NCI-H748 treated with DMSO at 0.1 percent for 48 hours (cell line): ENCODE measurements around the gene TP73.

Source experiments
- DNase-seq: peaks from one replicate; lab custom pipeline; 2025; lab: John Stamatoyannopoulos, UW

Gene TP73

DNA sequence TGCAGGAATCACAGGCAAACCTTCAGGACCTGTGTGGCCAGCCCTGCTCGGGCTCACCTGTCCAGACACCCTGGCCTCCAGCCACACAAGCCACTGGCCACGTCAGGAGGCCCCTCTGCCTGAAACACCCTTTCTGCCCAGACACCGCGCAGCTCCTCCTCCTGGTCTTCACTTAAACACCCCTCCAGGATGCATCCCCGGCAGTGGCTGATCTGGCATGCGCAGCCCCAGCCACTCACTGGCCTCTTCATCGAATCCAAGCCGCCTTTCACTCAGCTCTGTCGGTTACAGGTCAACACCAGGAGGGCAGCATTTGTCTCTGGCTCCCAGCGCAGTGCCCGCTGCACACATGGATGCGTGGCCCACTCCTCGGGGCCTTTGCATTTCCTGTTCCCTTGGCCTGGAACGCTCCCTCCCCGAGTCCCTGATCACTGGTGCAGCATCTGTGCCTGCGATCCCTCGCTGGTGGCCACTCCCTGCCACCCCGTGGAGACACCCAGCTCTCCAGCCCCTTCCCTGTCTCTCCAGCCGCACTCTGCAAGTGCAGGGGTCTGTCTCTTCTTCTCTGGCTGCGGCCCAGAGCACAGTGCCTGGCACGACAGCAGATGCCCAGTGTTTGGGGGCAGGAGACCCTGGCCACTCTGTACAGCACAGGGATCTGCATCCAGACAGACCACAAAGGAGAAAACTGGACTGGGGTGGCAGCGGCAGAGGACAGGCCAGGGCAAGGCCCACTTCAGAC is 18.1 kb upstream of the TP73 start:
- no peak for DNase-seq

DNA sequence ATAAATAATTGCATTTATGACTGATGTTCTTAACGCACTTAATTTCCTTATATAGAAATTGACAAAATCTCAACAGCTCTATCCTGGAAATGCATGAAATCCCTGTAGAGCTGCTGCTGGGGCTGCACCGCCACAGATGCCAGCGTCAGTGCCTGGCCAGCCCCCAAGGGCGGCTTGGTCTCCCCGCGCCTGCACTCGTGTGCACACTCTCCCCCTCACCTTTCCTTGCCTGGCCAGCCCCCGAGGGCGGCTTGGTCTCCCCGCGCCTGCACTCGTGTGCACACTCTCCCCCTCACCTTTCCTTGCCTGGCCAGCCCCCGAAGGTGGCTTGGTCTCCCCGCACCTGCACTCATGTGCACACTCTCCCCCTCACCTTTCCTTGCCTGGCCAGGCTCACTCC is 16.2 kb upstream of the TP73 start:
- no peak for DNase-seq

DNA sequence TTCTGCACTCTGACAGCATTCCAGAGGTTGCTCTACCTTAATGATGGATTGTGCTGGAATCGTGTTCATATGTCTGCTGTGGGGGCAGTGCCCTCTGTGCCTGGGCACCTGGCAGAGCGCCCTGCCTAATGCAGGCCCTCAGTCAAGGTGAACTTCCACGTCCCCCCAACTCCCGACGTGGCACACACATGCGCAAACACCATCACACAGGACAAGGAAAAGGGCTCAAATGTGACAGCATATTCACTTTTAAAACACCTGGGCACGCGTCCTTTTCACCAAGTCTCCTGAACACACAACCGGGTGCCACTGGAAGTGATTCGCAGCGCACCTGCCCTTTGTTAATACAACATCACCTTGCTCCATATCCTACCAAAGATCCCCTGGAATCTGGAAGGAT is 15.8 kb upstream of the TP73 start:
- DNase-seq = no peak

DNA sequence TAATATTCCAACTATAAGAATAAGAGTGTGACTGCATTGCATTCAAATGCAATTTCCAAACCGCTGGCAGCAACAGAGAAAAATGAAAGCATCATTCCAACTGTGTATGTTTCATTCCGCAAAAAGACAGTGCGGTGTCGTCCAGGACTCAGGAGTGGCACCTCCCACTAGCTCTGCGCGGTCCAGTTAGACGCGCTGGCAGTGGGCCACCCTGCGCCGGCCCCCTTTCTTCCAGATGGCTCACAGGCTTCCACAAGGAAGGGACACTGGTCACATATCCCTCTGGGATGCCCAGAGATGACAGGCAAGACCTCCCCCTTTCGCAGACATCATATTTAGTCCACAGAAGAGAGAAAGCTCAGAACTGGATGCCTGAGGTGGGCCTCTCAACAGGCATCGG is 14.3 kb upstream of the TP73 start:
- DNase-seq = no peak

DNA sequence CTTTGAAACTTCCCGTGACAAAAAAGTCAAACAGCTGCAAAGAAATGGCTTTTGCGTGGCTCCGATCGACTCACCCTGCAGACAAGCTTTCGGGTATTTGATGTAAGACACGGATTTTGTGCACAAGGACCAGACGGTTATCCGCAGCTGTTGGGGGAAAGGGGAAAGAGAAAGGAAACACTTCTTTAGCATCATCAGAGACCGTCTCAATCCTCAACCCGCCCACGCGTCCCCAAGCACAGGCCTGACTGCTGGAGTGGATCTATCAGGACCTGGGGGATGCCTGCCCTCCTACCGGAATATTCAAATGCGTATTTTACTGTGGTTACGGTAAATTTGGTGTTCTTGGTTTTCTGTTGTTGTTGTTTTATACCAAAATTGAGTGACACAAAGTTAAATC is 13.6 kb upstream of the TP73 start:
- DNase-seq = no peak

DNA sequence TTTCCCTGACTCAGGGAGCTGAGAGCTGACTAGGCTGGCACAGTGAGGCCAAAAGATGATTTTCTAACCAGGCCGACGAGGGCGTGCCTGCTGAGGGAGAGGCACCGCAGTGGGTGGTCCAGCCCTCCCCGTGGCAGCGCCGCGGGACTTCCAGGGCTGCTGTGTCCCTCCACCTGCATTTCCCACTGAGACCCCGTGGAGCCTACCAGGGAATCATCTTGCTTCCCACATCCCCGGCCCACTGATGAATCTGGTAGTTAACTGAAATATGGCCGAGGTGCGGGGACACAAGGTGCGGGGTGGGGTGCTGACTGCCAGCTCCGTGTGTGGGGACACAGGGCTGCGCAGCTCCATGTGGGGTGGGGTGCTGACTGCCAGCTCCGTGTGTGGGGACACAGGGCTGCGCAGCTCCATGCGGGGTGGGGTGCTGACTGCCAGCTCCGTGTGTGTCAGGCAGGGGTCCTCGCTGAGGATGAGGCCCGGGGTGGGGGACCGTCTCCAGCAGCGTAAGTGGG is 12.9 kb upstream of the TP73 start:
- DNase-seq = no peak

DNA sequence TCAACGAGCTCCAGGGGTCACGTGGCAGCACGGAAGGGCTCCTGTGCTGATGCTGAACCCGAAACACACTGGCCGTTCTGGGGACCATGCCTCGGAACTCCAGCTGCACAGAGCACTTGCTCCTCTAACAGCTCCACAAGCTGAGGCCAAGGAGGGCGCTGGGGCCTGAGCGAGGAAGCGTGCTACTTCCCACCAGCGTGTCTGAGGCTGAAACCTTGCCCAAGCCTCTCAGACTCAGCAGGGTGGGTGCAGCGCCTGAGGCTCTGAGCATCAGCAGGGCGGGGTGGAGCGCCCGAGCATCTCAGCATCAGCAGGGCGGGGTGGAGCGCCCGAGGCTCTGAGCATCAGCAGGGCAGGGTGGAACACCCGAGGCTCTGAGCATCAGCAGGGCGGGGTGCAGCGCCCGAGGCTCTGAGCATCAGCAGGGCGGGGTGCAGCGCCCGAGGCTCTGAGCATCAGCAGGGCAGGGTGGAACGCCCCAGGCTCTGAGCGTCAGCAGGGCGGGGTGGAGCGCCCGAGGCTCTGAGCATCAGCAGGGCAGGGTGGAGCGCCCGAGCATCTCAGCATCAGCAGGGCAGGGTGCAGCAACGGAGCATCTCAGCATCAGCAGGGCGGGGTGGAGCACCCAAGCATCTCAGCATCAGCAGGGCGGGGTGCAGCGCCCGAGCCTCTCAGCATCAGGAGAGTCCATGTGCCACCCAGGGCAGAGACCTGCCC is 12.0 kb upstream of the TP73 start:
- DNase-seq = no peak

DNA sequence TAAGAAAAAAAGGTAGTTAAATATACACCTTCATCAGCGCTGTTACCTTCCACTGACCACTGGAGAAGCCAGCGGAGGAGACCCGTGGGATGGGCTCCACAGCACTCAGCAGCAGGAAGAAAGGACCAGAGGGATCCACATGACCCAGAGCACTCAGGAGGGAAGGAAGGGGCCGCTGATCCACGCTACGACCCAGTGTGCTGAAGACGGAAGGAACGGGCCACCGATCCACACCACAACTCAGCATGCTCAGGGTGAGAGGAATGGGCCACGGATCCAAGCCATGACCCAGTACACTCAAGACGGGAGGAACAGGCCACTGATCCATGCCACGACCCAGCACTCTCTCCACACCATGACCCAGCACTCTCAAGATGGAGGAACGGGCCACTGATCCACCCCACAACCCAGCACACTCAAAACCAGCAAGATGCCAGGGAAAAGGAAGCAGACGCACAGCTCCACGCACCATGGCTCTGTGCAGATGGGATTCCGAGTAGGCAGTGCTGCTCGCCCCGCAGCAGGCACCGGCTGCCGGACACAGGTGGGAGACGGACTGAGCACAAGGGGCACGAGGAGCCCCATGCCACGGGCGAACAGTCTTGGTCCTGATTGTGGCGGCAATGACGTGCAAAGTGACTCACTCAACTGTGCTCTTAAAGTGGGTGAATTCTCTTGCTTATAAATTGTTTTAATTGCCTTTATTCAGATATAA is 11.1 kb upstream of the TP73 start:
- DNase-seq = no peak

DNA sequence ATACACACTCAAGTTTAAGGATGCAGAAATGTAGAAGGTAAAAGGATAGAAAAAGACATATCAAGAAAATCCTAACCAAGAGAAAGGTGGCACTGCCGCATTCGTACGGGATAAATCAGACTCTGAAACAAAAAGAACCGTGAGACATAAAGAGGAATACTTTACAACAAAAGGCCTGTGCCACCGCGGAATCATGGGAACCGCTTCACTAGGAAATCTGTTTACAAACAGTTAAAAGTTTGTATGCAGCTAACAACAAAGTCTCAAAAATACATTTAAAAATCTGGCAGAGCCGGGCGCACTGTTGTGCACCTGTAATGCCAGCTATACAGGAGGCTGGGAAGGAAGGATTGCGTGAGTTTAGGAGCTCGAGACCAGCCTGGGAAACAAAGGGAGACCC is 10.5 kb upstream of the TP73 start:
- DNase-seq = no peak

DNA sequence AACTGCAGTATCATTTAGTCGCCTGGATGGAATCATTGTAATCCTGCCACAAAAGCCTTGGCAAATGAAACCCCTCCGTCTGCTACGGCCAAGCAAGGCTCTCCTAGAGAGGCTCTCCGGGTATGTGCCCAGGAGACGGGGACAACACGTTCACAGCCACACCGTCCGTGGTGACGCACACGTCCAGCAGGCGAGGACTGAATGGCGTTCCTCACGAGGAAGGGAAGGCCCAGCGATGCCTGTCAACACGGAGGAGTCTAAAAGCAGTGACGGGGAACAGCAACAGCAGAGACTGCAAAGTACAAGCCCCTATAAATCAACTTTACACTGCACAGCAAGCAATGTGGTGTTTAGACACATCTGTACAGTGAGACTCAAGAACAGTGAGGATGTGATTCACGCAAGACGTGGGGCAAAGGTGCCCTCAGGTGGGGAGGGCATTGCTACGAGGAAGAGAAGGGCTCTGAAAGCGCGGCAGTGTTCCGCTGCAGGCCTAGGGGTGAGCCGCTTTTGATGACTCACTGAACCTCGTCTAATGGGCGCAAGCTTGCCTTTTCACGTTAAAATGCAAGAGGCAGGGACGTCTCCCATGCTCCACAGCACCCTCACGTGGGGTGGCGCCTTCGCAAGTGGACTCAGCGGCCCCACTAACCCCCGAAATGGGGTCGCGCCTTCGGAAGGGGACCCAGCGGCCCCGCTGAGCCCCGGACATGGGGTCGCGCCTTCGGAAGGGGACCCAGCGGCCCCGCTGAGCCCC is 9.2 kb upstream of the TP73 start:
- DNase-seq = no peak

DNA sequence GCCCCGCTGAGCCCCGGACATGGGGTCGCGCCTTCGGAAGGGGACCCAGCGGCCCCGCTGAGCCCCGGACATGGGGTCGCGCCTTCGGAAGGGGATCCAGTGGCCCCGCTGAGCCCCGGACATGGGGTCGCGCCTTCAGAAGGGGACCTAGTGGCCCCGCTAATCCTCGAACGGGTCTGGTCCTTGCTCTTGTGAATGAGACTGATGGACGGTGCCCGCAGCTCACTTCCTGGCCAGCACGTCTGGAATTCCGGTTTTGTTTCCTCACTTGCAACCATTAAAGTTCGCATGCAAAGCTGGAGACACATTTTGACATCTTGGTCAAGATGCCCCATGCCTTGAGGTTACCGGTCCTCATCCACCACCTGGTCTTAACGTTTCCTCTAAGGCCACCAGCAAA is 8.0 kb upstream of the TP73 start:
- DNase-seq = no peak

DNA sequence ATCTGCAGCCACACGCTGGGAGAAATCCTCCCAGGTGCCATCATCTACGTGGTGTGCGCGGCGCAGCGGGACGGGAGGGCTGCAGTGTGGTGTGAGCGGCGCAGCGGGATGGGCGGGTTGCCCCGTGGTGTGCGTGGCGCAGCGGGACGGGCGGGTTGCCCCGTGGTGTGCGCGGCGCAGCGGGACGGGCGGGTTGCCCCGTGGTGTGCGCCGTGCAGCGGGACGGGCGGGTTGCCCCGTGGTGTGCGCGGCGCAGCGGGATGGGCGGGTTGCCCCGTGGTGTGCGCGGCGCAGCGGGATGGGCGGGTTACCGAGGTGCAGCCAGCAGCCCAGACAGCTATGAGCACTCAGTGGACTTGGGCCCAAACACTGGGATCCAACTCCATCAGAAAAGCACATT is 7.1 kb upstream of the TP73 start:
- no peak for DNase-seq

DNA sequence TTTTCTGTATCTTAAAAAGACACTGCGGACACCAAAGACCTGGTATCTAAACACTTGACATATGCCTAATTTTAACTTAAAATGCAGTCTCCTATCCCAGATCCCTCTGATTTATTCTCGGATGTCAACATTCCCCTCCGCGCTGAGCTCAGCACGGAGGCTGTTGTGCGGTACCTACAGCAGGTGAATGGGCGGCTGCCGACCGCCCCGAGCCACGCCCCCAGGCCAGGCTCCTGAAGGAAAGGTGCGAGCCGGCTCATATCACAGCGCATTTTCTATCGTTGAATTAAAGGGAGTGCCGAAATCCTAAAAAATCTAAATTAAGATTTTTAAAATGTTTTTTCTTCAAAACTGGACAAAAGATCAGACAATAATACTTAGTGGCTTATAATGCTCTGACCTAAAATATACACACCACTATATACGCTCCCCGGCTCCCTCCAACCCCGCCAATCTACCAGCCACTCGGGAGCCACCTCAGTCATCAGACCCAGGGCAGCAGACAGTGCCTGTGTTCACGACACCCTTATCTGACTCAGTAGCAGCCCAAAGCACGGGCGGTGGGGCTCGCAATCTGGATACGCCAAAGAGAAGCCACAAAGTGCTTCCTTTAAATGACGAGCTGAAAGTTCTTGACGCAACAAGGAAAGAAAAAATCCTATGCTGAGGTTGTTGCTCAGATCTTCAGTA is 6.5 kb upstream of the TP73 start:
- no peak for DNase-seq

DNA sequence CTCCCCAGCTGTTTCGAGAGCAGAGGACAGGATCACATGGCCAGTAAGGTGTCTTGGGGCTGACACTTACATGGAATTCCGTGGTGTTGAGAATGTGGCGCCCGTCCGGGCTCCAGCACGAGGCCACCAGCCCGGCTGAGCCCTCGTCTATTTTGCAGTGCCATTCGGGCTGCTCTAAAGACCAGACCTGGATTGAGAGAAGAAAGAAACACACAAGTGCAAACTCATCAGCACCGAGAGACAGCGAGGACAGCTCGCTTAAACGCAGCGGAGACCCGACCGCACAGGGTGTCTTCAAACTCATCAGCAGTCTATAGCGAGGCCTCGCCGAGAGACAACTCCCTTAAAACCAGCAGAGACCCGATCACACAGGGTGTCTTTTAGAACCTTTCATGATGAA is 5.7 kb upstream of the TP73 start:
- DNase-seq = no peak

DNA sequence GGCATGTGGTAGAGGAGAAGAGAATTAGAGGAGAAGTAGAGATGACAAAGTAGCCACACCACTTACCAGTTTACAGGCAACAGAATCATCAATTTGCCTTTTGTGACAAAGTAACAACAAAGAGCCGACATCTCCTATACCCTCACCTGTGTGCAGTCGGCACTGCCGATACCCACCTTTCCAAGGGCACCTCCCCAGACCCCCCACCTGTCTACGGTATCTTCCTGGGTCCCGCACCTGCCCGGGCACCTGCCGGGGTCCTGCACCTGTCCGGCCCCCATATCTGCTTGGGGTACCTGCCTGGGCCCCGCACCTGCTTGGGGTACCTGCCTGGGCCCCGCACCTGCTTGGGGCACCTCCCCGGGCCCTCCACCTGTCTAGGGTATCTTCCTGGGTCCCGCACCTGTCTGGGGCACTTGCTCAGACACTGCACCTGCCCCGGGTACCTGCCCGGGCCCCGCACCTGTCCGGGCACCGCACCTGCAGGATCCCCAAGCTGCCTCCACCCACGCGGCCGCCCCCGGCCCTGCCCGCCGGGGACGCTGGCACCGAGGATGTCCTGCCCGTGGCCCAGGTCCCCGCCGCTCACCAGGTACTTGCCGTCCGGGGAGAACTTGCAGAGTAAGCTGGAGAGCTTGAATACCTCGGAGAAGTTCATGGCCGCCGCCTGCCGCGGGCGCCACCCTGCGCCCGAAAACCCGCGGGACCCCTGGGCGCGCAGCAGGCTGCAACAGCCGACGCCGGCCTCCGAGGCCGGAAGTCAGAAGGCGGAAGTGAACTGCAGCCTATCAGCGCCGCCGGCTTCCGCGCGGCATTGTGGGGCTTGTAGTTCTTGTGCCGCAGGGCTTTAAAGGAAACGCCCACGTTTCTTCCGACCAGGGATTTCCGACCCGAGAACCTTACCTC is 2.7 kb upstream of the TP73 start, which contains the start of gene WRAP73:
WRAP73 (minus strand) TSS at position 762 of the 906 bp plus-strand sequence; CDS start at position 658, 104 bp downstream.
- DNase-seq = peak; percentile 72

DNA sequence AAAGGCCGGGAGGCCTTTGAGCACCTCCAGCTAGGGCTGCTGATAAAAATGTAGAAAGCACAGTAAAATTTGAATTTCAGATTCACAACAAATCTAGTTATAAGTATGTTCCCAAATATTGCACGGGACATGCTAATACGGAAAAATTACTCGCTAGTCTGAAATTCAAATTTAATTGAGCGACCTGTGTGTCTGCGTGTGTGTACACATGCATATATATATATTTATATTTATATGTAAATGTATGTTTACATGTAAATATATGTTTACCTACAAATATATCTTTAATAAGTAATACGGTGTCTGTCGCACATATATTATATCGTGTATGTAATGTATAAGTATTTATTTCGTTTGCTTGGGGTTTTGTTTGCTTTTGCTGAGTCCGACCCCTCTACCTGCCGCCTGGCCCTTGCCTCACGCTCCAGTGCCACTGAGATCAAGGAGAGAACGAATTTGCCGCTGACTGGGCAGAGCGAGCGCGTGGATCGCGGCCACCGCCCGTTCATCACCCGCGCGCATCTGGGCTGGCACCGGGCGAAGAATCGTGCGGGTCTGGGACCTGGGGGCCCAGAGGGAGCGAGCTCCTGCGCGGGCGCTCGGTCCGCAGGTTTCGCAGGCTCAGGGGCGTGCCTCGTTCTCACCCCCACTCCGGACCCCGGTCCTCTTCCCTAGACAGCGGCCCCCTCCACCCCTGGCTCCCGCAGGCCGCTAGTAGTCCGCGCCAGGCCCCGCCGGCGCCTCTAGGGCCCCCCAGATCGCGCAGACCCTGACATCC is 1.9 kb upstream of the TP73 start:
- no peak for DNase-seq

DNA sequence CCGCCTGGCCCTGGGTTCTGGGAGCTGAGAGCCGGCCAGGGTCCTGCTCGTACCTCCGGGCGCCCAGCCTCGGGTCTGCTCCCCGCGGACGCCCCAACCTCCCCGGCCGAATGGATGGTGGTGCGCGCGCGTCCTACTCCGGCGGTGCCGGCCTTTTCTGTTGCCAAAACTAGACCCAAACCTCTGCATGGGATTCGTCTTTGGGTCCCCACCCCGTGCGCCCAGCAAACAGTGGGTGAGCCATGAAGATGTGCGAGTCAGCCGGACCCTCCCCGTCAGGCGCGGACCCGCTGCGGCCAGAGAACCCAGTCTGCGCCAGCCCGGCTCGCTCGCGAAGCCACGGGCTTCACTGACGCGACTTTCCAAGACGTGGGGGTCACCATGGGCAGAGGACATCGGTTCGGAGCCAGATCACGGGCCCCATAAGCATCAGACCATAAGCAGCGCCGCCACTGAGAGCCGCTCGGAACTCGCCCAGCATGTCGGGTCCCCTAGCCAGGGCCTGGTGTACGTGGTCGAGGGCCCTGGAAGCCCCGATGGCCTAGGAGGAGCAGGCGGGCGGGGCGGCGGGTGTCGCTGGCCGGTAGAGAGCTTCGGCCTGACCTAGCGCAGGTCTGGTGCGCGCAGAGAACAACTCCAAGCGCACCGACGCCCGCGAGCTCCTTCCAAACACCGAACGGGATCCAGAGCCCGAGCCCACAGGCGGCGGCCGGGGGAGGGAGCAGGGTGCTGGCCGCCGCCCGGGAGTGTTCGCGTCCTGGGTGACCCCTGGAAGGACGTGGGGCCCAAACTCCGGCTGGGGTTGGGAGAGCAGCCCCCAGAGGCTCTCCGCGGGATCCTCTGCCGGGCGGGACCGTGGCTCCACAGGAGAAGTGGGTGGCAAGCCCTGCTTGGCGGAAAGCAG is 1.0 kb upstream of the TP73 start:
- no peak for DNase-seq

DNA sequence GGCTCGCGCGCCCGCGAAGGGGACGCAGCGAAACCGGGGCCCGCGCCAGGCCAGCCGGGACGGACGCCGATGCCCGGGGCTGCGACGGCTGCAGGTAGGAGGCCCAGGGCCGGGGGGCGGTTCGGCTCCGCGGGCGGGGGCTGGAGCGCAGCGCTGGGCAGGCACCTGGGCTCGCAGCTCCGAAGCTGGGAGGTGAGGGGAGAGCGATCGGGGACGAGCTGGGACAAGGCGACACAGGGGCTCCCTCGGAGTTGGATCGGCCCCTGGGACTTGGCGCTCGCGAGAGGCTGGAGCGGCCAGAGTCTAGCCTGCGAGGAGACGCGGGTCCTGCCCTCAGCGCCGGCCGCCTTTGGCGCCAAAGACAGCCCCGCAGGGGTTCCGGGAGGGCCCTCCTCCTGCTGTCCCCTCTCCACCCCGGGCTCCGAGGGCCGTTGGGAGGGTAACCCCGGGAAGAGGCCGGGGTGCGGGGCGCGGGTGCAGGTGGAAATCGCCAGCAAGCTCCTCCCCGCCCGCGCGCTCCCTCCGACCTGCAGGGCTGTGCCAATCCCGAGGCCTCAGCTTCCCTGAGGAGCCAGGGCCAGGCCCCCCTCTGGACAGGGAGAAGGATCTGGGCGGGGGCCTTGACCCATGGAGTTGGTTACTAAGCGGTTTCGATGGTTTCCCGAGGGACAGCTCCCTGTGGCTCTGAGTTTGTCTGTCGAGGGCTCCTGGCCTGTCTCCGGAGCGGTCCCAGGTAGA is 401 bp downstream of the TP73 start:
- no peak for DNase-seq
